ENCODE results near the gene ZSCAN20. TPM values are rescaled to one million over a fixed set of nuclear protein-coding genes. Genes with fewer than 3 reads are reported as not detected.

Gene ZSCAN20
- total RNA-seq, 1 experiment from 2014 or later, result 0.84 TPM

DNA sequence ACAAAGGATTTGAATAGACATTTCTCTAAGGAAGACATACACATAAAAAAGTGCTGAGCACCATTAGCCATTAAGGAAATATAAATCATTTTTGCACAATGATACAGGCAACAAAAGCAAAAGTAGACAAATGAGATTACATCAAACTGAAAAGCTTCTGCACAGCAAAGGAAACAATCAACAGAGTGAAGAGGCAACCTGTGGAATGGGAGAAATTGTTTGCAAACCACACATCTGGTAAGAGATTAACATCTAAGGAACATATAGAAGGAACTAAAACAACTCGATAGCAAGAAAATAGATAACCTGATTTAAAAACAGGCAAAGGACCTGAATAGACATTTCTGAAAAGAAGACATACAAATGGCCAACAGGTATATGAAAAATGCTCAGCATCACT lies 57.5 kb downstream of the ZSCAN20 start:
- TF ChIP-seq EZH2phosphoT487 (IDR thresholded peaks at IDR 0.05; ENCODE audit: borderline replicate concordance, low read length), result no peak
- TF ChIP-seq EZH2 (IDR thresholded peaks at IDR 0.05; ENCODE audit: low read length, unreplicated experiment), result no peak
- TF ChIP-seq, protein P1, sequence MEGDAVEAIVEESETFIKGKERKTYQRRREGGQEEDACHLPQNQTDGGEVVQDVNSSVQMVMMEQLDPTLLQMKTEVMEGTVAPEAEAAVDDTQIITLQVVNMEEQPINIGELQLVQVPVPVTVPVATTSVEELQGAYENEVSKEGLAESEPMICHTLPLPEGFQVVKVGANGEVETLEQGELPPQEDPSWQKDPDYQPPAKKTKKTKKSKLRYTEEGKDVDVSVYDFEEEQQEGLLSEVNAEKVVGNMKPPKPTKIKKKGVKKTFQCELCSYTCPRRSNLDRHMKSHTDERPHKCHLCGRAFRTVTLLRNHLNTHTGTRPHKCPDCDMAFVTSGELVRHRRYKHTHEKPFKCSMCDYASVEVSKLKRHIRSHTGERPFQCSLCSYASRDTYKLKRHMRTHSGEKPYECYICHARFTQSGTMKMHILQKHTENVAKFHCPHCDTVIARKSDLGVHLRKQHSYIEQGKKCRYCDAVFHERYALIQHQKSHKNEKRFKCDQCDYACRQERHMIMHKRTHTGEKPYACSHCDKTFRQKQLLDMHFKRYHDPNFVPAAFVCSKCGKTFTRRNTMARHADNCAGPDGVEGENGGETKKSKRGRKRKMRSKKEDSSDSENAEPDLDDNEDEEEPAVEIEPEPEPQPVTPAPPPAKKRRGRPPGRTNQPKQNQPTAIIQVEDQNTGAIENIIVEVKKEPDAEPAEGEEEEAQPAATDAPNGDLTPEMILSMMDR (conservative IDR thresholded peaks at IDR 0.05; ENCODE audit: low read depth, low read length), result no peak
- ChIA-PET CTCF (no interaction called here), POLR2A (ENCODE audit: unreplicated experiment) (no interaction called here)
- ATAC-seq, result no peak
- H3K4me2 ChIP-seq (ENCODE audit: low read length), result no peak overlapping the region
- H3K4me1 ChIP-seq (ENCODE audit: insufficient read depth, low read length), result no peaks in the 10 kb centered on the region
- peaks cover 65% of the 10 kb centered on the region for H3K27me3 ChIP-seq (ENCODE audit: low read length)
- no peaks in the 10 kb centered on the region for H3K9me2 ChIP-seq (replicated peaks; ENCODE audit: low read length)
- no TSS peak for BruUV-seq (replicated peaks)
- H3K27ac ChIP-seq (ENCODE audit: low read length), result no peak overlapping the region
- intact Hi-C loops (cut with micrococcal nuclease), result no loop called here
- no peaks in the 10 kb centered on the region for H3K79me2 ChIP-seq (ENCODE audit: low read length)
- no peak overlapping the region for H3K4me3 ChIP-seq (ENCODE audit: low read length)
- no peaks in the 10 kb centered on the region for H4K20me1 ChIP-seq (ENCODE audit: low read length)
- no peak for DNase-seq
- H3K9me3 ChIP-seq (ENCODE audit: low read length), result no peaks in the 10 kb centered on the region
- no peak overlapping the region for H3K9ac ChIP-seq (ENCODE audit: low read length)
- no peaks in the 10 kb centered on the region for H3F3A ChIP-seq (ENCODE audit: low read length, unreplicated experiment)
- no peak overlapping the region for H2AFZ ChIP-seq (ENCODE audit: low read length)
- H3K36me3 ChIP-seq (ENCODE audit: low read depth, low read length), result no peaks in the 10 kb centered on the region

DNA sequence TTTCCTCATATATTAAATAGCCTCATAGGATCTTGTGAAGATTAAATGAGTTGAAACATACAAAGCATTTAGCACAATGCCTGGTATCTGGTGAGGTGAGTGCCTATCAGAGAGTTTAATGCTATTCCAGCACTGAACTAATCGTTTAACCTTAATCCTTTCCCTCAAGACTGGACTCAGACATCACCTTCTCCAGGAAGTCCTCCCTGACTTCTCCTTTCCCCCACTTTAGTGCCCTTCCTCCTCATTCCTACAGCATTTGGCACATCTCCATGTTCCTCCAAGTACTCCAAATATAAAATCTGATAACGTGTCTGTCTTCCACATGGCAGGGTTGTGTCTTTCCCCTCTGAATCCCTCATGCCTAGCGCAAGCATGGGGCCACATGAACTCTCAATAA lies 59.8 kb downstream of the ZSCAN20 start:
- H4K20me1 ChIP-seq (ENCODE audit: low read length), result no peaks in the 10 kb centered on the region

GRCh38 chr1:33532936-33533335 lies 60.5 kb downstream of the ZSCAN20 start:
- H3K9ac ChIP-seq (ENCODE audit: low read length), result no peak overlapping the region
- intact Hi-C loops (cut with micrococcal nuclease), result no loop called here
- H3K79me2 ChIP-seq (ENCODE audit: low read length), result no peaks in the 10 kb centered on the region
- CTCF ChIA-PET, result no interaction called here
- no peaks in the 10 kb centered on the region for H3K36me3 ChIP-seq (ENCODE audit: low read depth, low read length)
- no peaks in the 10 kb centered on the region for H3F3A ChIP-seq (ENCODE audit: low read length, unreplicated experiment)
- no peak overlapping the region for H3K4me2 ChIP-seq (ENCODE audit: low read length)
- H2AFZ ChIP-seq (ENCODE audit: low read length), result no peak overlapping the region
- DNase-seq (no peak), ATAC-seq (no peak)
- H3K9me2 ChIP-seq (replicated peaks; ENCODE audit: low read length), result no peaks in the 10 kb centered on the region
- no peak overlapping the region for H3K4me3 ChIP-seq (ENCODE audit: low read length)
- no peaks in the 10 kb centered on the region for H3K9me3 ChIP-seq (ENCODE audit: low read length)
- BruUV-seq (replicated peaks), result no TSS peak
- H3K27ac ChIP-seq (ENCODE audit: low read length), result no peak overlapping the region
- POLR2A ChIA-PET (ENCODE audit: unreplicated experiment), result no interaction called here
- no peaks in the 10 kb centered on the region for H4K20me1 ChIP-seq (ENCODE audit: low read length)
- no peaks in the 10 kb centered on the region for H3K4me1 ChIP-seq (ENCODE audit: insufficient read depth, low read length)
- H3K27me3 ChIP-seq (ENCODE audit: low read length), result peaks cover 82% of the 10 kb centered on the region
- no peak for TF ChIP-seq EZH2phosphoT487 (IDR thresholded peaks at IDR 0.05; ENCODE audit: borderline replicate concordance, low read length)
- no peak for TF ChIP-seq EZH2 (IDR thresholded peaks at IDR 0.05; ENCODE audit: low read length, unreplicated experiment)

More for the DNA sequence above, 59.8 kb downstream of the ZSCAN20 start:
- ChIA-PET CTCF (no interaction called here), POLR2A (ENCODE audit: unreplicated experiment) (no interaction called here)
- Histone ChIP-seq H3K27ac (ENCODE audit: low read length) (no peak overlapping the region), H3K79me2 (ENCODE audit: low read length) (no peaks in the 10 kb centered on the region), H3K4me3 (ENCODE audit: low read length) (no peak overlapping the region), H3K9me3 (ENCODE audit: low read length) (no peaks in the 10 kb centered on the region), H2AFZ (ENCODE audit: low read length) (no peak overlapping the region), H3K9me2 (replicated peaks; ENCODE audit: low read length) (no peaks in the 10 kb centered on the region), H3K4me1 (ENCODE audit: insufficient read depth, low read length) (no peaks in the 10 kb centered on the region), H3K27me3 (ENCODE audit: low read length) (peaks cover 79% of the 10 kb centered on the region), H3K36me3 (ENCODE audit: low read depth, low read length) (no peaks in the 10 kb centered on the region), H3K9ac (ENCODE audit: low read length) (no peak overlapping the region), H3K4me2 (ENCODE audit: low read length) (no peak overlapping the region), H3F3A (ENCODE audit: low read length, unreplicated experiment) (no peaks in the 10 kb centered on the region)
- no peak for DNase-seq
- TF ChIP-seq EZH2phosphoT487 (IDR thresholded peaks at IDR 0.05; ENCODE audit: borderline replicate concordance, low read length) (no peak), EZH2 (IDR thresholded peaks at IDR 0.05; ENCODE audit: low read length, unreplicated experiment) (no peak)
- TF ChIP-seq, protein P1 (conservative IDR thresholded peaks at IDR 0.05; ENCODE audit: low read depth, low read length), result no peak
- BruUV-seq (replicated peaks), result no TSS peak
- intact Hi-C loops (cut with micrococcal nuclease), result no loop called here
- no peak for ATAC-seq

All from PC-3 (cell line).